NT2/D1 (cell line): ENCODE results near the gene OAS2.

ENCODE experiments used
- DNase-seq: peaks from one replicate; pipeline ENCODE4 v3.0.0-alpha.2; 2011; ENCODE audit warnings: low read depth, low spot score
- H3K27me3 ChIP-seq: 2 replicates; pipeline ENCODE4 v1.6.0; 2011; ENCODE audit warnings: mild to moderate bottlenecking; ENCODE audit not compliant: insufficient read length, insufficient read depth
- H3K36me3 ChIP-seq: 2 replicates; pipeline ENCODE4 v1.6.1; 2011; ENCODE audit warnings: mild to moderate bottlenecking, low read length, mixed read lengths; ENCODE audit not compliant: insufficient read depth, insufficient read length
- H3K4me1 ChIP-seq: 2 replicates; pipeline ENCODE4 v1.5.1; 2011; ENCODE audit not compliant: insufficient read depth, insufficient read length
- H3K4me3 ChIP-seq: 2 replicates; pipeline ENCODE4 v1.5.1; 2011; ENCODE audit warnings: low read depth; ENCODE audit not compliant: insufficient read length
- H3K9ac ChIP-seq: 2 replicates; pipeline ENCODE4 v1.6.0; 2011; ENCODE audit warnings: low read depth; ENCODE audit not compliant: insufficient read length
- H3K9me3 ChIP-seq: 2 replicates; pipeline ENCODE4 v1.5.1; 2011; ENCODE audit warnings: mild to moderate bottlenecking, low read length; ENCODE audit not compliant: insufficient read depth
- SUZ12 ChIP-seq: IDR thresholded peaks from 2 replicates; pipeline ENCODE4 v1.6.1; 2011; ENCODE audit not compliant: insufficient read length, insufficient read depth; ENCODE audit errors: extremely low read depth
- YY1 ChIP-seq: IDR thresholded peaks from 2 replicates; pipeline ENCODE4 v1.6.1; 2011; ENCODE audit not compliant: insufficient read length, insufficient read depth
- ZNF274 ChIP-seq: IDR thresholded peaks from 2 replicates; pipeline ENCODE4 v1.6.1; 2011; ENCODE audit warnings: mild to moderate bottlenecking, low read depth, low read length

The OAS2 gene

DNA sequence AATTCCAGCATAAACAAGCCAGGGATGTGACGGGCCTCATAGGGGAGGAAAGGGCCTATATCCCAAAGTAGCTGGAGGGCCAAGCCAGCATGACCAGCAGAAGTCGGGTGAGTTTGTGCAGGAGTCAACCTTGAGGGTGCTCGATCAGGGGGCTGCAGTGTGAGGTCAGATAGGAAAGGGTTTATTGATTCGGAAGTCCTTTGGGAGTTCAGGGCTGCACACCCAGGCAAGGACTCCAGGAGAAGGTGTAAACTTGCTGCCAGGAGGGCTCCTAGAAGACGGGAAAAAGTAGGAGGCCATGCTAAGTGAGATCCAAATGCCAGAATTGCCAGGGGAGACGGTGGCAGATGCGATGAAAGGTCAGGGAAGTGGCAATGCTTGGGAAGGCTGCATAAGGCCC is 3.4 kb upstream of the OAS2 start:
- TF ChIP-seq SUZ12 (no peak), ZNF274 (no peak), YY1 (no peak)
- Histone ChIP-seq H3K36me3 (no peaks in the 10 kb centered on the region), H3K9ac (no peak overlapping the region), H3K27me3 (no peaks in the 10 kb centered on the region), H3K4me3 (no peak overlapping the region), H3K9me3 (no peaks in the 10 kb centered on the region), H3K4me1 (peaks cover 6% of the 10 kb centered on the region)
- DNase-seq, result no peak

DNA sequence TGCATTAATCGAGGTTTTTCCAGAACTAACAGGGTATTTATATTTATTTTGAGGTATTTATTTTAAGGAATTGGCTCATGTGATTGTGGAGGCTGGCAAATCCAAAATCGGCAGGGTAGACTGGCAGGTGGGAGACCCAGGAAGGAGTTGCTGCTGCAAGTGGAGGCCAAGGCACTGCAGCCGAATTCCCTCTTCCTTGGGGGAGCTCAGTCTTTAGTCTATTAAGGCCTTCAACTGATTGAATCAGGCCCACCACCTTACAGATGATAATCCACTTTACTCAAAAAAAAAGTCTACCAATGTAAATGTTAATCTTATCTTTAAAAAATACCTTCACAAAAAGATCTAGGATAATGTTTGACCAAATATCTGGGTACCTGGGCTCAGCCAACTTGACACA is 1.2 kb upstream of the OAS2 start:
- TF ChIP-seq ZNF274, result no peak
- TF ChIP-seq YY1, result no peak
- no peak for TF ChIP-seq SUZ12
- H3K36me3 ChIP-seq, result no peaks in the 10 kb centered on the region
- DNase-seq, result no peak
- H3K4me1 ChIP-seq, result peaks cover 6% of the 10 kb centered on the region
- no peak overlapping the region for H3K9ac ChIP-seq
- no peak overlapping the region for H3K4me3 ChIP-seq
- no peaks in the 10 kb centered on the region for H3K27me3 ChIP-seq
- no peaks in the 10 kb centered on the region for H3K9me3 ChIP-seq

DNA sequence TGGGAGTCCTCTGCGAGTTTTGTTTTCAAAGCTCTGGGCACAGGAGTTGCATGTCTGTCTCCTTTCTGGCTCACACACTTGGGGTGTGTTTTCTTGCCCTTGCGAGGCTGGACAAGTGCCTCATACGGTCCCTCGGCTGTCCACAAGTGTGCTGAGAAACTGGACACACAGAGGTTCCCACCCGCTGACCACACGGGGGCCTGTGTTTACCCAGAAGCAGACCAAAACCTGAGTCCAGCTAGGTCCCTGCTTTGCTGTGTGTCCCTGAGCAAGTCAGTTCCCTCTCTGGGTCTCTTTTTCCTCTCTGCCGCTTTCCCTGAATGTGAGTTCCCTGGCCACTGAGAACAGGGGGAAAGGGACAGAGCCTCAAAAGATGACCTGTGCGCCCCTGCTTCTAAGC is 678 bp upstream of the OAS2 start:
- Histone ChIP-seq H3K4me1 (peaks cover 6% of the 10 kb centered on the region), H3K4me3 (no peak overlapping the region), H3K36me3 (no peaks in the 10 kb centered on the region), H3K27me3 (no peaks in the 10 kb centered on the region), H3K9me3 (no peaks in the 10 kb centered on the region), H3K9ac (no peak overlapping the region)
- no peak for DNase-seq
- TF ChIP-seq YY1 (no peak), SUZ12 (no peak), ZNF274 (no peak)

DNA sequence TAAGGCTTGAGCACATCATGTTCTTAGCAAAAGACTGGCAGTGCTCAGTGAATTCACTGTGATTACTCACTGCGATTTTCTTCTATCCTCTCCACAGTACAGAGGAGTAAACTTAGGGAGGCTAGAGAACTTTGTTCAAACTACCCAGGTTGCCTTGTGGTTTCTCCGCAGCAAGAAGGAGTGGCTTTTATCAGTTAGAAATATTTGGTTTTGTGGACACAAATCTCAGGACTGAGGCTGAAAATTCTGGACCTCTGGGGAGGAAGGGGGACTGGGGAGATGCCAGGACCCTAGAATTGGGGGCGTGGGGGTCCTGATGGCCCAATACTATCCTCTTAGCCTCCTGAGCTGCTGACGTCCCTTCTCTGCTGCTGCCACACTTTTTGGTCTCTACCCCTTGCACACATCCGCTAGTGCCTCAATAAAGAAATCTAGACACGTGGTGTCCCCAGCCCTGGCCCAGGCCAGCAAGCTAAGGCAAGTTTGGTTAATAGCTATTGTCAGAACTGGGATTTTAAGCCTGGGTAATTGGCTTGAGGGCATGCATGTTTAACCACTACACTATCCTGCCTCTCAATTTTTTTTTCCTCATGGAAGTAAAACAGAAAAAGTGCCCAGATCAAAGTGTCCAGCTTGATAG is 842 bp downstream of the OAS2 start:
- no peak for TF ChIP-seq SUZ12
- TF ChIP-seq ZNF274, result no peak
- TF ChIP-seq YY1, result no peak
- no peak overlapping the region for H3K9ac ChIP-seq
- no peaks in the 10 kb centered on the region for H3K27me3 ChIP-seq
- H3K4me3 ChIP-seq, result no peak overlapping the region
- DNase-seq, result no peak
- peaks cover under 1% of the 10 kb centered on the region; the same call in 1 of the 2 replicates for H3K9me3 ChIP-seq
- no peaks in the 10 kb centered on the region for H3K36me3 ChIP-seq
- H3K4me1 ChIP-seq, result peaks cover 6% of the 10 kb centered on the region

DNA sequence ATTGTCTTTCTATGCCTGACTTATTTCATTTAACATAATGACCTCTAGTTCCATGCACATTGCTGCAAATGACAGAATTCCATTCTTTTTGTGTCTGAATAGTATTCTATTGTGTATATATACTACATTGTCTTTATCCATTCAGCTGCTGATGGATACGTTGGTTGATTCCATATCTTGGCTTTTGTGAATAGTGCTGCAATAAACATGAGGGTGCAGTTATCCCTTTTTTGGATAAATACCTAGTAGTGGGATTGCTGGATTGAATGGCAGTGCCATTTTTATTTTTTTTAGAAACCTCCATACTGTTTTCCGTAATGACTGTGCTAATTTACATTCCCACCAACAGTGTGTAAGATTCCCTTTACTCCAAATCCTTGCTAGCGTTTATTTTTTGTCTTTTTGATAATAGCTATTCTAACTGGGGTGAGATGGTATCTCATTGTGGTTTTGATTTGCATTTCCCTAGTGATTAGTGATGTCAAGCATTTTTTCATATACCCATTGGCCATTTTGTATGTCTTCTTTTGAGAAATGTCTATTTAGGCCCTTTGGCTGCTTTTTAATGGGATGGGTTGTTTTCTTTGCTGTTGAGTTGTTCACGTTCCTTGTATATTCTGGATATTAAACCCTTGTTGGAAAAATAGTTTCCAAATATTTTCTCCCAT is 2.3 kb downstream of the OAS2 start:
- Histone ChIP-seq H3K4me1 (peaks cover 6% of the 10 kb centered on the region), H3K4me3 (no peak overlapping the region), H3K27me3 (no peaks in the 10 kb centered on the region), H3K9ac (no peak overlapping the region), H3K9me3 (peaks cover 11% of the 10 kb centered on the region), H3K36me3 (no peaks in the 10 kb centered on the region)
- no peak for DNase-seq
- no peak for TF ChIP-seq ZNF274
- no peak for TF ChIP-seq SUZ12
- TF ChIP-seq YY1, result no peak

DNA sequence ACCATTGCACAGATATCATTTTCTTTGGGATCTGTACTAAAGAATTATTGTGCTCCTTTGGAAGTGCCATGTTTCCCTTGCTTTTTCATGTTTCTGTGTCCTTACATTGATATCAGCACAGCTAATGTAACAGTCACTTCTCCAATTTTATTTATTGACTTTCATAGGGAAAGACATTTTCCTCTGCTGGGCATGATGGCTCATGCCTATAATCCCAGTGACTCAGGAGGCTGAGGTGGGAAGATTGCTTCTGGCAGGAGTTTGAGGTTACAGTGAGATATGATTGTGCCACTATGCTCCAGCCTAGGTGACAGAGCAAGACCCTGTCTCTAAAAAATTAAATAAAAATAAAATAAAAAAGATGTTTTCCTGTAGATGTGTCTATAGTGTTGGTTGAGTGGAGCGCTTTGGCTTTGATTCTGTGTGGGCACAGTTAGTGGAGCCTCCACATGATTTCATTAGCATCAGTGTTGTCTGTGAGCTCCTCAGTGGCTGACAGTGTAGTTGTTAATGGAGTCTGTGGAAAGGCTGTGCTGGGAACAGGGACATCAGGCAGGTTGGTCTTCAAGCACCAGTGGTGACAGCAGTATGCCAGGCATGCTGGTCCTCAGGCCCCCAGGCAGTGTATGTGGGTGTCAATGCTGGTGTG is 7.4 kb downstream of the OAS2 start:
- peaks cover 11% of the 10 kb centered on the region for H3K9me3 ChIP-seq
- H3K4me1 ChIP-seq, result no peaks in the 10 kb centered on the region
- no peak for DNase-seq
- H3K27me3 ChIP-seq, result no peaks in the 10 kb centered on the region
- H3K36me3 ChIP-seq, result no peaks in the 10 kb centered on the region
- H3K4me3 ChIP-seq, result no peak overlapping the region
- TF ChIP-seq ZNF274 (no peak), SUZ12 (no peak), YY1 (no peak)
- H3K9ac ChIP-seq, result no peak overlapping the region

DNA sequence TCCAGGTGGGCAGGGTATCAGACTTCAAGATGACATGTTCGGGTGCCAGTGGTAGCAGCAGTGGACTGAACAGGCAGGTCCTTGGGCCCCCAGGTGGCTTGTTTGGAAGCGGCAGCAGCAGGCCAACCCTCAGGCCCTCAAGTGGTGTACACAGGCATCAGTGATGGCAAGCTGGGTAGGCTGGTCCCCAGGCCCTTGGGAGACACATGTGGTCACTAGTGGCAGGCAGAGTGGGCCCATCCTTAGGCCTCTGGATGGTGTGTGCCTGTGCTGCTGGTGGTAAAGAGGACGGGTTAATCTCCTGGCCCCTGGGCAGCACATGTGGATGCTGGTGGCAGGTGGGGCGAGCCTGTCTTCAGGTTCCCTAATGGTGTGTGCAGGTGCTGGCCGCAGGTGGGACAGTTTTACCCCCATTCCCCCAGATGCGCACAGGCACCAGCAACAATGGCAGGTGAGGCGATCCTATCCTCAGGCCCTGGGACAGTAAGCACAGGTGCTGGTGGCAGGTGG is 8.0 kb downstream of the OAS2 start:
- no peak overlapping the region for H3K9ac ChIP-seq
- H3K9me3 ChIP-seq, result peaks cover 11% of the 10 kb centered on the region
- TF ChIP-seq ZNF274 (no peak), SUZ12 (no peak), YY1 (no peak)
- no peaks in the 10 kb centered on the region for H3K36me3 ChIP-seq
- no peak overlapping the region for H3K4me3 ChIP-seq
- DNase-seq, result no peak
- H3K4me1 ChIP-seq, result no peaks in the 10 kb centered on the region
- no peaks in the 10 kb centered on the region for H3K27me3 ChIP-seq
